SK-N-DZ (cell line): Measurements from ENCODE around the gene CD81. TPM values are rescaled to one million over a fixed set of nuclear protein-coding genes. Genes with fewer than 3 reads are reported as not detected.
"Not testable (repeated sequence)": the region's sequence is repeated elsewhere in the genome, so short reads cannot be mapped to it uniquely, and the experiment has no call there.

Experiments
- DNase-seq: peaks from one replicate; pipeline ENCODE4 v3.0.0-alpha.2; 2015; ENCODE audit warnings: low spot score
- polyA plus RNA-seq, 2 experiments: library from polyadenylated mRNA; depleted of rRNA; stranded (reverse); fragments of >200 nt; gene quantifications; 2 replicates each; pipeline ENCODE4 v1.2.3, GENCODE V29; 2014

CD81 gene
- polyA plus RNA-seq (2014; cell fraction: cytosol; rRNA removed): 138 and 159 TPM in 2 replicates
- polyA plus RNA-seq (2014; cell fraction: nucleus; rRNA removed): 94.7 and 112 TPM in 2 replicates

- no peak for DNase-seq
These were observed at the start of gene CD81 for GRCh38 chr11:2376751-2377451. Gene CD81, plus strand, starts transcription at chr11:2377310. Its CDS starts 240 bp downstream, at chr11:2377550.

GRCh38 chr11:2328021-2328420, 49.1 kb upstream of the CD81 start:
- DNase-seq: no peak

- DNase-seq: no peak
These were observed 48.3 kb upstream of the CD81 start for GRCh38 chr11:2328656-2329354.

- no peak for DNase-seq
These were observed 47.6 kb upstream of the CD81 start for GRCh38 chr11:2329551-2329950.

- no peak for DNase-seq
These were observed 46.4 kb upstream of the CD81 start for GRCh38 chr11:2330696-2331095.

- no peak for DNase-seq
These were observed 45.7 kb upstream of the CD81 start for GRCh38 chr11:2331404-2331803.

- not testable (repeated sequence) for DNase-seq
These were observed 44.5 kb upstream of the CD81 start for GRCh38 chr11:2332569-2332968.

GRCh38 chr11:2333486-2334205, 43.5 kb upstream of the CD81 start:
- DNase-seq: not testable (repeated sequence)

GRCh38 chr11:2335286-2335685, 41.8 kb upstream of the CD81 start:
- not testable (repeated sequence) for DNase-seq

- DNase-seq: not testable (repeated sequence)
These were observed 38.4 kb upstream of the CD81 start for GRCh38 chr11:2338760-2339159.

GRCh38 chr11:2342557-2342956, 34.6 kb upstream of the CD81 start:
- DNase-seq: no peak

- no peak for DNase-seq
These were observed 34.1 kb upstream of the CD81 start for GRCh38 chr11:2342981-2343380.

GRCh38 chr11:2343502-2343901, 33.6 kb upstream of the CD81 start:
- no peak for DNase-seq

- no peak for DNase-seq
These were observed 32.1 kb upstream of the CD81 start for GRCh38 chr11:2345050-2345449.

- no peak for DNase-seq
These were observed 31.1 kb upstream of the CD81 start for GRCh38 chr11:2346014-2346413.

GRCh38 chr11:2346586-2347307, 30.4 kb upstream of the CD81 start:
- DNase-seq: no peak

- DNase-seq: no peak
These were observed 29.7 kb upstream of the CD81 start for GRCh38 chr11:2347308-2347830.

GRCh38 chr11:2348986-2349385, 28.1 kb upstream of the CD81 start:
- DNase-seq: no peak

- no peak for DNase-seq
These were observed 25.4 kb upstream of the CD81 start for GRCh38 chr11:2351701-2352100.

- DNase-seq: no peak
These were observed 24.7 kb upstream of the CD81 start for GRCh38 chr11:2352420-2352819.

- no peak for DNase-seq
These were observed 22.0 kb upstream of the CD81 start for GRCh38 chr11:2355000-2355644.
